GM12878 (cell line): ENCODE data around the gene SKIDA1. TPM values are rescaled to one million over a fixed set of nuclear protein-coding genes. Genes with fewer than 3 reads are reported as not detected.

Experiments
- ATAC-seq: fragments of 200-7000 bp; cut with Tn5 transposase; 3 replicates; pipeline ENCODE4 v1.9.1; 2020; ENCODE audit warnings: mild to moderate bottlenecking, moderate library complexity
- BruUV-seq: library from RNA; stranded (reverse); fragments of 400-500 nt; replicated peaks from 2 replicates; lab custom pipeline; 2021; lab: Mats Ljungman, UMichigan
- CTCF ChIA-PET: fragments of 300-600 bp; sonication (Branson Sonifier 250); formaldehyde crosslinking; extraction: SDS; loops from one replicate; lab custom pipeline; 2021; ENCODE audit warnings: inconsistent platforms; lab: Yijun Ruan, JAX
- POLR2A ChIA-PET: fragments of 350-600 bp; formaldehyde crosslinking; extraction: SDS; loops from one replicate; lab custom pipeline; 2021; ENCODE audit warnings: inconsistent platforms; lab: Charles Lee
- RAD21 ChIA-PET: fragments of 300-600 bp; sonication (Branson Sonifier 250); formaldehyde crosslinking; loops from one replicate; lab custom pipeline; 2023; ENCODE audit warnings: antibody characterized with exemption; ENCODE audit not compliant: unreplicated experiment; lab: Charles Lee
- SMC1A ChIA-PET: fragments of 300-600 bp; sonication (Branson Sonifier 250); formaldehyde crosslinking; loops from one replicate; lab custom pipeline; 2023; ENCODE audit not compliant: unreplicated experiment, uncharacterized antibody; lab: Charles Lee
- DNase-seq: peaks from one replicate; pipeline ENCODE4 v3.0.0-alpha.2; 2011; ENCODE audit warnings: low read depth, low spot score
- FAIRE-seq: peaks from 3 replicates; lab custom pipeline; 2011; peaks lifted over from hg19 to GRCh38; lab: Jason Lieb, UNC
- H2AFZ ChIP-seq: 2 replicates; pipeline ENCODE4 v1.6.0; 2011; ENCODE audit warnings: low read depth, low read length, control low read depth; ENCODE audit not compliant: control insufficient read depth
- H3K27ac ChIP-seq: 2 replicates; pipeline ENCODE4 v1.5.1; 2011; ENCODE audit warnings: control low read depth; ENCODE audit not compliant: control insufficient read depth, insufficient read depth
- H3K27me3 ChIP-seq, 2 experiments: replicated peaks in 1 of 2; 2 replicates each; pipeline versions ENCODE4 v1.6.0 to v1.6.1; 2011; ENCODE audit warnings: low read length in 1 of 2; ENCODE audit not compliant: control insufficient read depth in 2 of 2, insufficient read depth in 2 of 2
- H3K36me3 ChIP-seq, 2 experiments: 2 replicates each; pipeline ENCODE4 v1.5.1; 2011; ENCODE audit warnings: low read length in 1 of 2; ENCODE audit not compliant: control insufficient read depth in 2 of 2, insufficient read depth in 2 of 2
- H3K4me1 ChIP-seq: 2 replicates; pipeline ENCODE4 v1.6.1; 2011; ENCODE audit warnings: mild to moderate bottlenecking, low read length, moderate library complexity, mixed read lengths; ENCODE audit not compliant: control insufficient read depth, insufficient read depth
- H3K4me2 ChIP-seq: 2 replicates; pipeline ENCODE4 v1.6.0; 2011; ENCODE audit warnings: control low read depth; ENCODE audit not compliant: control insufficient read depth, insufficient read depth
- H3K4me3 ChIP-seq: fragments of 200-600 bp; sonication (generic); 2 replicates; pipeline ENCODE4 v1.5.1; 2016
- H3K79me2 ChIP-seq: 2 replicates; pipeline ENCODE4 v1.6.0; 2011; ENCODE audit warnings: low read length; ENCODE audit not compliant: control insufficient read depth, insufficient read depth
- H3K9ac ChIP-seq: 2 replicates; pipeline ENCODE4 v1.8.0; 2011; ENCODE audit warnings: low read length, control low read depth, mixed read lengths; ENCODE audit not compliant: control insufficient read depth, insufficient read depth
- H3K9me3 ChIP-seq: replicated peaks from 3 replicates; pipeline ENCODE4 v1.5.1; 2011; ENCODE audit warnings: mild to moderate bottlenecking, low read length; ENCODE audit not compliant: control insufficient read depth, insufficient read depth
- H4K20me1 ChIP-seq: 2 replicates; pipeline ENCODE4 v1.6.0; 2011; ENCODE audit not compliant: control insufficient read depth, insufficient read depth
- ASH2L ChIP-seq: fragments of 300-600, 200-600 bp; sonication (generic); IDR thresholded peaks from 2 replicates; pipeline ENCODE4 v1.6.1; 2017; ENCODE audit warnings: low read depth, mild to moderate bottlenecking, borderline replicate concordance
- BCL11A ChIP-seq: IDR thresholded peaks from 2 replicates; pipeline ENCODE4 v1.6.1; 2011; ENCODE audit warnings: low read depth, low read length
- CBX3 ChIP-seq: fragments of 200-600 bp; sonication (generic); IDR thresholded peaks from 2 replicates; pipeline ENCODE4 v1.6.1; 2016; ENCODE audit warnings: low read depth, borderline replicate concordance
- CBX5 ChIP-seq: sonication (generic); IDR thresholded peaks from 2 replicates; pipeline ENCODE4 v1.6.1; 2016; ENCODE audit warnings: low read depth, moderate library complexity, mild to moderate bottlenecking, inconsistent platforms
- DPF2 ChIP-seq: fragments of 450-650 bp; IDR thresholded peaks from 2 replicates; pipeline ENCODE4 v1.6.1; 2017; ENCODE audit warnings: mild to moderate bottlenecking
- IRF3 ChIP-seq: fragments of 450-650 bp; IDR thresholded peaks from 2 replicates; pipeline ENCODE4 v1.6.1; 2014; ENCODE audit warnings: mild to moderate bottlenecking
- MEF2B ChIP-seq: fragments of 450-650 bp; IDR thresholded peaks from 2 replicates; pipeline ENCODE4 v1.6.1; 2018; ENCODE audit warnings: mild to moderate bottlenecking, moderate library complexity; ENCODE audit not compliant: partially characterized antibody, poor library complexity, severe bottlenecking
- MTA2 ChIP-seq: fragments of 450-650 bp; IDR thresholded peaks from 2 replicates; pipeline ENCODE4 v1.6.1; 2016; ENCODE audit warnings: low read depth, mild to moderate bottlenecking, moderate library complexity
- NRF1 ChIP-seq: conservative IDR thresholded peaks from 2 replicates; pipeline ENCODE4 v1.6.1; 2011; ENCODE audit warnings: mild to moderate bottlenecking, low read depth, low read length, improper control_type of control experiment
- RBBP5 ChIP-seq: fragments of 200-600 bp; sonication (generic); conservative IDR thresholded peaks from 2 replicates; pipeline ENCODE4 v1.6.1; 2016
- SREBF1 ChIP-seq: IDR thresholded peaks from 2 replicates; pipeline ENCODE4 v1.6.1; 2012; ENCODE audit warnings: mild to moderate bottlenecking, low read length
- TARDBP ChIP-seq: IDR thresholded peaks from 2 replicates; pipeline ENCODE4 v1.6.1; 2016; ENCODE audit warnings: borderline replicate concordance
- YY1 ChIP-seq: IDR thresholded peaks from 2 replicates; pipeline ENCODE4 v1.6.1; 2011; ENCODE audit warnings: low read depth, mild to moderate bottlenecking, low read length
- ZNF384 ChIP-seq: IDR thresholded peaks from 2 replicates; pipeline ENCODE4 v1.6.1; 2012; ENCODE audit warnings: low read depth, mild to moderate bottlenecking, low read length, improper control_type of control experiment, borderline replicate concordance
- WGBS: methylation state at CpG from one replicate; pipeline ENCODE4 v1.1.6; 2016; ENCODE audit warnings: low lambda C conversion rate; ENCODE audit not compliant: insufficient replicate concordance, insufficient coverage; ENCODE audit errors: missing lambda C conversion rate; 5-methylcytosine and 5-hydroxymethylcytosine counted together
- in situ Hi-C: fragments of 300-500 bp; cut with MboI; formaldehyde crosslinking; loops from 9 replicates; pipeline ENCODE4 v1.14.3; 2018; ENCODE audit warnings: mixed read lengths
- intact Hi-C: fragments of 100-400 bp; cut with micrococcal nuclease; formaldehyde crosslinking; loops from one replicate; pipeline ENCODE4 v1.14.2; 2022; ENCODE audit not compliant: unreplicated experiment
- polyA plus RNA-seq, 11 experiments: library from polyadenylated mRNA; depleted of rRNA in 4 of 11; unstranded in 6 of 11; stranded (reverse) in 5 of 11; fragments of >200 nt; fragmentation: Nextera tagmentation in 4 of 11; fragmentation: Illumina TruSeq in 1 of 11; extraction: Ambion mirVana in 4 of 11; extraction: Trizol in 1 of 11; gene quantifications; 1 replicate in 1 of 11; 2 replicates in 10 of 11; pipeline versions ENCODE4 v1.2.1 to v1.2.3, GENCODE V29; 2011 to 2016; ENCODE audit warnings: inconsistent platforms in 2 of 11, missing spikeins in 2 of 11, low read depth in 1 of 11
- total RNA-seq, 4 experiments: library from RNA; depleted of rRNA in 3 of 4; stranded (reverse); fragments of >200 nt in 3 of 4; fragmentation: Illumina TruSeq in 1 of 4; extraction: Trizol in 1 of 4; gene quantifications; 2 replicates each; pipeline versions ENCODE4 v1.2.1 to v1.2.3, GENCODE V29; 2013 to 2021
- TF ChIP-seq, protein P1 (sequence below): IDR thresholded peaks from 2 replicates; pipeline ENCODE4 v1.6.1; 2011; ENCODE audit warnings: low read depth, low read length, improper control_type of control experiment, borderline replicate concordance
- TF ChIP-seq, protein P2 (sequence below): fragments of 450-650 bp; IDR thresholded peaks from 2 replicates; pipeline ENCODE4 v1.6.1; 2017; ENCODE audit warnings: low read depth, mild to moderate bottlenecking, moderate library complexity

The SKIDA1 gene
- total and polyA plus RNA-seq, 10 of the 15 experiments (the other 5 are each of a cell fraction or from before 2014, with no cell fraction given): 0.05 to 0.90 (median 0.28) TPM

GRCh38 chr10:21493784-21494183 lies 31.7 kb downstream of the SKIDA1 start:
- CTCF ChIA-PET: interaction anchor here (0.6 to 5.6 kb wide), 9 partner anchors 21 to 519 kb away, joined by 3 to 66 read pairs (median 3); no protein-coding TSS in a partner anchor

More at GRCh38 chr10:21493784-21494183, 31.7 kb downstream of the SKIDA1 start:
- no peak for TF ChIP-seq IRF3
- TF ChIP-seq SREBF1: no peak
- TF ChIP-seq NRF1: no peak
- no peak for TF ChIP-seq TARDBP
- TF ChIP-seq CBX3: no peak
- TF ChIP-seq, protein P1, sequence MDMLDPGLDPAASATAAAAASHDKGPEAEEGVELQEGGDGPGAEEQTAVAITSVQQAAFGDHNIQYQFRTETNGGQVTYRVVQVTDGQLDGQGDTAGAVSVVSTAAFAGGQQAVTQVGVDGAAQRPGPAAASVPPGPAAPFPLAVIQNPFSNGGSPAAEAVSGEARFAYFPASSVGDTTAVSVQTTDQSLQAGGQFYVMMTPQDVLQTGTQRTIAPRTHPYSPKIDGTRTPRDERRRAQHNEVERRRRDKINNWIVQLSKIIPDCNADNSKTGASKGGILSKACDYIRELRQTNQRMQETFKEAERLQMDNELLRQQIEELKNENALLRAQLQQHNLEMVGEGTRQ: no peak
- TF ChIP-seq YY1: no peak
- no peak for TF ChIP-seq ZNF384
- no peak for TF ChIP-seq ASH2L
- TF ChIP-seq BCL11A: no peak
- no peak for TF ChIP-seq CBX5
- no peak for TF ChIP-seq MTA2
- TF ChIP-seq MEF2B: no peak
- no peak for TF ChIP-seq RBBP5
- TF ChIP-seq DPF2: no peak
- TF ChIP-seq, protein P2, sequence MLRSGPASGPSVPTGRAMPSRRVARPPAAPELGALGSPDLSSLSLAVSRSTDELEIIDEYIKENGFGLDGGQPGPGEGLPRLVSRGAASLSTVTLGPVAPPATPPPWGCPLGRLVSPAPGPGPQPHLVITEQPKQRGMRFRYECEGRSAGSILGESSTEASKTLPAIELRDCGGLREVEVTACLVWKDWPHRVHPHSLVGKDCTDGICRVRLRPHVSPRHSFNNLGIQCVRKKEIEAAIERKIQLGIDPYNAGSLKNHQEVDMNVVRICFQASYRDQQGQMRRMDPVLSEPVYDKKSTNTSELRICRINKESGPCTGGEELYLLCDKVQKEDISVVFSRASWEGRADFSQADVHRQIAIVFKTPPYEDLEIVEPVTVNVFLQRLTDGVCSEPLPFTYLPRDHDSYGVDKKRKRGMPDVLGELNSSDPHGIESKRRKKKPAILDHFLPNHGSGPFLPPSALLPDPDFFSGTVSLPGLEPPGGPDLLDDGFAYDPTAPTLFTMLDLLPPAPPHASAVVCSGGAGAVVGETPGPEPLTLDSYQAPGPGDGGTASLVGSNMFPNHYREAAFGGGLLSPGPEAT: no peak
- TF ChIP-seq, all 136 proteins: peak for 0
- Histone ChIP-seq H3K36me3 (no peaks in the 10 kb centered on the region), H3K4me2 (peak overlapping the region; percentile 100), H3K9ac (no peak overlapping the region), H3K27me3 (peaks cover 0 to 14% of the 10 kb centered on the region in 2 experiments; a peak in 3 of 4 replicates), H4K20me1 (no peaks in the 10 kb centered on the region), H3K79me2 (no peaks in the 10 kb centered on the region), H3K9me3 (no peaks in the 10 kb centered on the region), H2AFZ (peak overlapping the region; percentile 87; the same call in 1 of the 2 replicates), H3K4me1 (peaks cover 15% of the 10 kb centered on the region), H3K27ac (no peak overlapping the region), H3K4me3 (peak overlapping the region; percentile 65; the same call in 1 of the 2 replicates)
- FAIRE-seq (no peak), ATAC-seq (no peak), DNase-seq (no peak)
- in situ Hi-C loops: loop anchor here (25.0 kb wide), 2 partner anchors 206 to 1519 kb away; no protein-coding TSS in a partner anchor
- intact Hi-C loops: loop anchor here (2.0 to 10.0 kb wide), 2 partner anchors 239 to 821 kb away; partner anchors contain the start of gene COMMD3
- no TSS peak for BruUV-seq
- WGBS: 24% methylated on average over 9 of the region's 9 CpGs
- POLR2A ChIA-PET: no interaction called here
- RAD21 ChIA-PET: interaction anchor here (1.0 to 5.2 kb wide), 5 partner anchors 57 to 510 kb away, joined by 3 to 20 read pairs (median 3); partner anchors contain the start of gene DNAJC1
- SMC1A ChIA-PET: interaction anchor here (0.9 to 3.1 kb wide), 6 partner anchors 22 to 231 kb away, joined by 3 to 15 read pairs (median 4); no protein-coding TSS in a partner anchor
